ENCODE results near the gene GINS2. TPM values are rescaled to one million over a fixed set of nuclear protein-coding genes. Genes with fewer than 3 reads are reported as not detected.

Gene GINS2
- total RNA-seq, 1 donor from 2014 or later, result 1.1 TPM

DNA sequence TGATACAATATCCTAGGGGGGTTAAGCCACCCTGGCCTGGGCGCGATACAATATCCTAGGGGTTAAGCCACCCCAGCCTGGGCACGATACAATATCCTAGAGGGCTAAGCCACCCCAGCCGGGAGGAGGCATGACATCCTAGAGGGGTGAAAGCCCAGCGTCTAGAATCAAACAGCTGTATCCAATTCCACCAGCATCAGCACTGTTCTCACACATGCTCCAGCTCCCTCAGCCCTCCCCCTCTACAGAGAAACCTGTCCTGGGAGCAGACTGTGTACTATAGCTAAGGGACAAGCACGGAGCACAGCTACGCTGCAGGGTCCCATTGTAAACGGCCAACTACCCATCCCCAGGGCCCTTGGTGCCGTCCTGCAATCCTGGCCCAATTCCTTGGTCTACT, 6.2 kb downstream of the GINS2 start:
- TF ChIP-seq, protein P1, sequence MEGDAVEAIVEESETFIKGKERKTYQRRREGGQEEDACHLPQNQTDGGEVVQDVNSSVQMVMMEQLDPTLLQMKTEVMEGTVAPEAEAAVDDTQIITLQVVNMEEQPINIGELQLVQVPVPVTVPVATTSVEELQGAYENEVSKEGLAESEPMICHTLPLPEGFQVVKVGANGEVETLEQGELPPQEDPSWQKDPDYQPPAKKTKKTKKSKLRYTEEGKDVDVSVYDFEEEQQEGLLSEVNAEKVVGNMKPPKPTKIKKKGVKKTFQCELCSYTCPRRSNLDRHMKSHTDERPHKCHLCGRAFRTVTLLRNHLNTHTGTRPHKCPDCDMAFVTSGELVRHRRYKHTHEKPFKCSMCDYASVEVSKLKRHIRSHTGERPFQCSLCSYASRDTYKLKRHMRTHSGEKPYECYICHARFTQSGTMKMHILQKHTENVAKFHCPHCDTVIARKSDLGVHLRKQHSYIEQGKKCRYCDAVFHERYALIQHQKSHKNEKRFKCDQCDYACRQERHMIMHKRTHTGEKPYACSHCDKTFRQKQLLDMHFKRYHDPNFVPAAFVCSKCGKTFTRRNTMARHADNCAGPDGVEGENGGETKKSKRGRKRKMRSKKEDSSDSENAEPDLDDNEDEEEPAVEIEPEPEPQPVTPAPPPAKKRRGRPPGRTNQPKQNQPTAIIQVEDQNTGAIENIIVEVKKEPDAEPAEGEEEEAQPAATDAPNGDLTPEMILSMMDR (IDR thresholded peaks at IDR 0.05), result no peak
- DNase-seq (no peak), ATAC-seq (no peak)
- Histone ChIP-seq H3K27ac (no peak overlapping the region), H3K36me3 (peaks cover 8% of the 10 kb centered on the region), H3K9me3 (no peaks in the 10 kb centered on the region), H3K27me3 (ENCODE audit: low read depth) (no peaks in the 10 kb centered on the region), H3K4me3 (no peak overlapping the region), H3K4me1 (peaks cover 4% of the 10 kb centered on the region)
- intact Hi-C loops (cut with DNase I), result no loop called here

- TF ChIP-seq, protein P1 (IDR thresholded peaks at IDR 0.05), result no peak
- Histone ChIP-seq H3K9me3 (no peaks in the 10 kb centered on the region), H3K36me3 (peaks cover 11% of the 10 kb centered on the region), H3K27me3 (ENCODE audit: low read depth) (no peaks in the 10 kb centered on the region), H3K4me1 (peaks cover 4% of the 10 kb centered on the region), H3K27ac (no peak overlapping the region), H3K4me3 (no peak overlapping the region)
- ATAC-seq (peak in 1 of 2 donors; percentile 59), DNase-seq (peak; percentile 30)
- intact Hi-C loops (cut with DNase I), result no loop called here
These were observed 7.5 kb downstream of the GINS2 start for GRCh38 chr16:85681255-85681654.

DNA sequence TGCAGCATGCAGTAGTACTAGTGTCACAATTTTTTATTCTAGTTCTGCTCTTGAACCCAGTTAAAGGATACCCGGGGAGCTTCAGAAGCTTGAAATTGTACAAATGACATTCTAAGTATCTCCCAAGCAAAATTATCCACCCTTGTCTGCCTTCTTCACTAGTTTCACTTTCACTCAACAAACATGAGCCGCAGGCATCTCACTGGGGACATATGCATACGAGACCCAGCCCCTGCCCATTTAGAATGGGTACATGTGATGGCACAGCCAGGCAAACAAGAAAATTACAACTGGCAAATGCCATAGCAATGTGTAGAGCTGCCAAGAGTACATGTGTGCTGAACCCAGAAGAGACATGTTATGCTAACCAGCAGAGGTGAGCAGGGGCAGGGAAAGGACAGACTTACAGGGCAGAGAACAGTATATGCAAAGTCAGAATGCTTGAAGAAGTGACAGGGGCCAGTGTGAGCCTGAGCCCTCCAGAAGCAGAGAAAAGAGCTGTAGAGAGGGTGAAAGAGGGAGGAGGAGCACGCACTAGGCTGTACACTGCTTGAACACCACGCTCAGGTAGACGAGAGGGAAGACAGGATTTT, 8.3 kb downstream of the GINS2 start:
- Histone ChIP-seq H3K27me3 (ENCODE audit: low read depth) (no peaks in the 10 kb centered on the region), H3K9me3 (no peaks in the 10 kb centered on the region), H3K4me1 (peaks cover 8% of the 10 kb centered on the region), H3K27ac (no peak overlapping the region), H3K36me3 (peaks cover 19% of the 10 kb centered on the region), H3K4me3 (no peak overlapping the region)
- ATAC-seq (peak; percentile 19 to 22), DNase-seq (peak; percentile 14)
- TF ChIP-seq, protein P1 (IDR thresholded peaks at IDR 0.05), result no peak
- intact Hi-C loops (cut with DNase I), result no loop called here

GRCh38 chr16:85679870-85680269, 8.9 kb downstream of the GINS2 start:
- TF ChIP-seq, protein P1 (IDR thresholded peaks at IDR 0.05), result no peak
- no peaks in the 10 kb centered on the region for H3K9me3 ChIP-seq
- no peak overlapping the region for H3K27ac ChIP-seq
- H3K4me1 ChIP-seq, result peaks cover 11% of the 10 kb centered on the region
- intact Hi-C loops (cut with DNase I), result no loop called here
- DNase-seq (peak; percentile 19), ATAC-seq (no peak)
- H3K36me3 ChIP-seq, result peaks cover 22% of the 10 kb centered on the region
- H3K4me3 ChIP-seq, result no peak overlapping the region
- no peaks in the 10 kb centered on the region for H3K27me3 ChIP-seq (ENCODE audit: low read depth)

DNA sequence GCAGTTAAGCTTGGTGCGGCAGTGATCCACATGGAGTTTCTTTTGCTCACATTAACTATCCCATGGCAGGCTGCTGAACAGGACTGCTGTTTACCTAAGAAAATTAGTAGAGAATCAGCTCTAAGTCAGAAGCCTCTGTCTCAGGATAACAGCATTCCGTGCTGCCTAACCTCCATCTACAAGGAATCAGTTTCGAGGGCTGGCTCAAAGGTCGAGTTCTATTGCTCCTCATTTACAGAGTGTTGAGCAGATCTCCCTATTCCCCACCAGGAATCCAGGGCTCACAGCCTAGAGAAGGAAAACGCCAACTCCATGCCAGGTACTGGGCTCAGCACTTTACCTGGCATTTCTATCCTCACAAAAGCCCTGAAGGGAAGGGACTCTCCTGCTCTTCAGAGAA, 9.9 kb downstream of the GINS2 start:
- Histone ChIP-seq H3K27me3 (ENCODE audit: low read depth) (no peaks in the 10 kb centered on the region), H3K36me3 (peaks cover 32% of the 10 kb centered on the region), H3K27ac (no peak overlapping the region), H3K4me1 (peaks cover 20% of the 10 kb centered on the region), H3K9me3 (no peaks in the 10 kb centered on the region), H3K4me3 (no peak overlapping the region)
- intact Hi-C loops (cut with DNase I), result no loop called here
- ATAC-seq (no peak), DNase-seq (peak; percentile 3)
- TF ChIP-seq, protein P1 (IDR thresholded peaks at IDR 0.05), result no peak

Measured in lower lobe of right lung (tissue), 2 donors.